GM18511 (cell line): ENCODE data around the gene LZTS2.
A peak's percentile ranks its signal among the peaks of the same experiment; 100 is the strongest.
"Not testable (repeated sequence)": the region's sequence is repeated elsewhere in the genome, so short reads cannot be mapped to it uniquely, and the experiment has no call there.

Experiments
- ATAC-seq: cut with Tn5 transposase; IDR thresholded peaks from one replicate; pipeline ENCODE4 v1.9.1; 2021; ENCODE audit warnings: mild to moderate bottlenecking, moderate library complexity; ENCODE audit not compliant: unreplicated experiment

The LZTS2 gene

GRCh38 chr10:101031128-101031795 lies 31.7 kb downstream of the LZTS2 start, which contains the start of the genes PDZD7 and SFXN3:
PDZD7 (minus strand) TSS chr10:101031129; CDS start chr10:101030219, 910 bp downstream.
SFXN3 (plus strand) TSS chr10:101031234; CDS start chr10:101034695, 3,461 bp downstream.
- ATAC-seq: peak; percentile 90

GRCh38 chr10:101031796-101032636 lies 32.4 kb downstream of the LZTS2 start:
- ATAC-seq: peak; percentile 44

- ATAC-seq: peak; percentile 16
Observed at GRCh38 chr10:101032637-101033224, 33.1 kb downstream of the LZTS2 start.

- ATAC-seq: no peak
Observed at GRCh38 chr10:101033276-101033675, 33.7 kb downstream of the LZTS2 start.

GRCh38 chr10:101034404-101034803 lies 34.8 kb downstream of the LZTS2 start:
- ATAC-seq: not testable (repeated sequence)

- no peak for ATAC-seq
Observed at GRCh38 chr10:101035314-101035713, 35.7 kb downstream of the LZTS2 start.

GRCh38 chr10:101035916-101036702 lies 36.5 kb downstream of the LZTS2 start:
- no peak for ATAC-seq

GRCh38 chr10:101036726-101037125 lies 37.1 kb downstream of the LZTS2 start:
- no peak for ATAC-seq

GRCh38 chr10:101038484-101038883 lies 38.9 kb downstream of the LZTS2 start:
- ATAC-seq: no peak

- no peak for ATAC-seq
Observed at GRCh38 chr10:101040061-101040460, 40.5 kb downstream of the LZTS2 start.

GRCh38 chr10:101040851-101041250 lies 41.2 kb downstream of the LZTS2 start:
- no peak for ATAC-seq

GRCh38 chr10:101041252-101041761 lies 41.7 kb downstream of the LZTS2 start:
- peak; percentile 71 for ATAC-seq

- no peak for ATAC-seq
Observed at GRCh38 chr10:101042118-101042517, 42.5 kb downstream of the LZTS2 start.

GRCh38 chr10:101042667-101043362 lies 43.2 kb downstream of the LZTS2 start:
- peak; percentile 97 for ATAC-seq

- ATAC-seq: no peak
Observed at GRCh38 chr10:101043363-101043707, 43.7 kb downstream of the LZTS2 start.

GRCh38 chr10:101044117-101044516 lies 44.5 kb downstream of the LZTS2 start:
- no peak for ATAC-seq

GRCh38 chr10:101046332-101047238 lies 47.0 kb downstream of the LZTS2 start:
- ATAC-seq: no peak

GRCh38 chr10:101047268-101047667 lies 47.7 kb downstream of the LZTS2 start:
- ATAC-seq: no peak
